CD14-positive monocyte (primary cell): ENCODE measurements around the gene GNPTAB. TPM values are rescaled to one million over a fixed set of nuclear protein-coding genes. Genes with fewer than 3 reads are reported as not detected.
A peak's percentile ranks its signal among the peaks of the same experiment; 100 is the strongest.

ENCODE experiments used
- DNase-seq, 3 donors: peaks; one replicate each; pipeline ENCODE4 v3.0.0-alpha.2; 2011 to 2022
- H2AFZ ChIP-seq: 2 replicates; pipeline ENCODE4 v1.6.0; 2012; ENCODE audit warnings: mild to moderate bottlenecking, low read depth, low read length, inconsistent platforms; ENCODE audit not compliant: insufficient read depth, poor library complexity, severe bottlenecking
- H3K27ac ChIP-seq, 2 donors: 1 replicate in 1 of 2; 2 replicates in 1 of 2; pipeline ENCODE4 v1.5.1; 2012 to 2013; ENCODE audit warnings: low read length in 2 of 2, control low read depth in 1 of 2, inconsistent platforms in 1 of 2, low read depth in 1 of 2, mild to moderate bottlenecking in 1 of 2
- H3K27me3 ChIP-seq, 2 donors: one replicate each; pipeline versions ENCODE4 v1.6.0 to v1.6.1; 2011 to 2013; ENCODE audit warnings: low read length in 2 of 2; ENCODE audit not compliant: control insufficient read depth in 2 of 2, insufficient read depth in 2 of 2
- H3K36me3 ChIP-seq, 2 donors: replicated peaks in 1 of 2; 1 replicate in 1 of 2; 2 replicates in 1 of 2; pipeline versions ENCODE4 v1.5.1 to v1.6.1; 2012 to 2013; ENCODE audit warnings: low read length in 2 of 2, control low read depth in 1 of 2, inconsistent platforms in 1 of 2, mild to moderate bottlenecking in 1 of 2; ENCODE audit not compliant: insufficient read depth in 2 of 2, control insufficient read depth in 1 of 2
- H3K4me1 ChIP-seq, 2 donors: 1 replicate in 1 of 2; 2 replicates in 1 of 2; pipeline versions ENCODE4 v1.5.1 to v1.6.1; 2012 to 2013; ENCODE audit warnings: low read length in 2 of 2, control low read depth in 1 of 2, inconsistent platforms in 1 of 2, mild to moderate bottlenecking in 1 of 2, moderate library complexity in 1 of 2; ENCODE audit not compliant: insufficient read depth in 2 of 2, control insufficient read depth in 1 of 2
- H3K4me2 ChIP-seq: replicated peaks from 2 replicates; pipeline ENCODE3; 2012; ENCODE audit warnings: low read length, moderate library complexity, mild to moderate bottlenecking; ENCODE audit not compliant: poor library complexity, severe bottlenecking; ENCODE audit errors: extremely low read depth
- H3K4me3 ChIP-seq, 3 experiments: fragments of 200-600 bp in 1 of 3; sonication (generic) in 1 of 3; replicated peaks in 1 of 3; 1 replicate in 2 of 3; 2 replicates in 1 of 3; pipeline ENCODE4 v1.5.1; 2011 to 2013; ENCODE audit warnings: low read length in 3 of 3, mild to moderate bottlenecking in 3 of 3, control low read depth in 2 of 3, low read depth in 2 of 3, inconsistent platforms in 1 of 3, moderate library complexity in 1 of 3
- H3K79me2 ChIP-seq: 2 replicates; pipeline ENCODE4 v1.6.0; 2012; ENCODE audit warnings: mild to moderate bottlenecking, control low read depth, inconsistent platforms, low read length, moderate library complexity; ENCODE audit not compliant: insufficient read depth
- H3K9ac ChIP-seq: 2 replicates; pipeline ENCODE4 v1.6.0; 2017; ENCODE audit warnings: low read length, mild to moderate bottlenecking; ENCODE audit not compliant: insufficient read depth, poor library complexity, severe bottlenecking
- H3K9me3 ChIP-seq, 2 donors: replicated peaks in 1 of 2; 1 replicate in 1 of 2; 2 replicates in 1 of 2; pipeline versions ENCODE4 v1.5.1 to v1.6.1; 2012 to 2013; ENCODE audit warnings: low read length in 2 of 2, control low read depth in 1 of 2; ENCODE audit not compliant: control insufficient read depth in 1 of 2, insufficient read depth in 1 of 2
- H4K20me1 ChIP-seq: 2 replicates; pipeline ENCODE4 v1.6.0; 2012; ENCODE audit warnings: mild to moderate bottlenecking, low read length, control low read depth, moderate library complexity; ENCODE audit not compliant: insufficient read depth
- H3K27ac Mint-ChIP-seq, 7 donors: one replicate each; pipeline ENCODE4 v1.8.0; 2020; ENCODE audit warnings: mild to moderate bottlenecking in 7 of 7, mixed read lengths in 7 of 7, moderate library complexity in 6 of 7, inconsistent platforms in 2 of 7
- H3K27me3 Mint-ChIP-seq, 3 donors: one replicate each; pipeline ENCODE4 v1.8.0; 2021 to 2022; ENCODE audit warnings: low read depth in 3 of 3, mild to moderate bottlenecking in 3 of 3, mixed read lengths in 3 of 3, moderate library complexity in 3 of 3, inconsistent platforms in 1 of 3
- H3K36me3 Mint-ChIP-seq, 2 donors: one replicate each; pipeline ENCODE4 v1.8.0; 2020; ENCODE audit warnings: mixed read lengths in 2 of 2, inconsistent platforms in 1 of 2, mild to moderate bottlenecking in 1 of 2
- H3K4me1 Mint-ChIP-seq: one replicate; pipeline ENCODE4 v1.8.0; 2020; ENCODE audit warnings: mild to moderate bottlenecking, mixed read lengths
- H3K4me3 Mint-ChIP-seq, 2 donors: one replicate each; pipeline ENCODE4 v1.8.0; 2020; ENCODE audit warnings: mild to moderate bottlenecking in 2 of 2, mixed read lengths in 2 of 2, moderate library complexity in 1 of 2
- H3K9me3 Mint-ChIP-seq, 7 donors: one replicate each; pipeline ENCODE4 v1.8.0; 2020 to 2022; ENCODE audit warnings: mixed read lengths in 7 of 7, mild to moderate bottlenecking in 6 of 7, moderate library complexity in 6 of 7, inconsistent platforms in 2 of 7
- CTCF ChIP-seq: fragments of 200-600 bp; IDR thresholded peaks from one replicate; pipeline ENCODE4 v1.8.0; 2022; ENCODE audit warnings: antibody characterized with exemption, mild to moderate bottlenecking
- WGBS: methylation state at CpG from one replicate; pipeline ENCODE4 v1.1.5; 2013; ENCODE audit warnings: missing lambda C conversion rate; ENCODE audit not compliant: insufficient coverage; 5-methylcytosine and 5-hydroxymethylcytosine counted together
- intact Hi-C, 2 donors: fragments of 100-400 bp; cut with micrococcal nuclease; formaldehyde crosslinking; loops; one replicate each; pipeline versions ENCODE4 v1.15.0 to v1.15.1; 2023
- polyA plus RNA-seq, 3 donors: library from polyadenylated mRNA; depleted of rRNA in 1 of 3; unstranded in 2 of 3; stranded (reverse) in 1 of 3; fragments of 300-500 nt in 2 of 3; fragments of >200 nt in 1 of 3; fragmentation: Illumina TruSeq in 2 of 3; gene quantifications; 1 replicate in 2 of 3; 2 replicates in 1 of 3; pipeline ENCODE4 v1.2.3, GENCODE V29; 2012 to 2021

The GNPTAB gene
- polyA plus RNA-seq, 3 donors, result 14.4 to 29.1 (median 24.1) TPM

GRCh38 chr12:101767537-101767936, 63.2 kb downstream of the GNPTAB start:
- Histone ChIP-seq H3K27me3 (no peaks in the 10 kb centered on the region), H3K4me3 (no peak overlapping the region), H3K27ac (no peak overlapping the region), H3K9ac (no peak overlapping the region), H3K4me1 (peaks cover 35 to 37% of the 10 kb centered on the region in 2 donors), H2AFZ (no peak overlapping the region), H3K36me3 (peaks cover 45 to 66% of the 10 kb centered on the region in 2 donors), H3K79me2 (no peaks in the 10 kb centered on the region), H3K9me3 (no peaks in the 10 kb centered on the region), H3K4me2 (no peak overlapping the region), H4K20me1 (no peaks in the 10 kb centered on the region)
- DNase-seq, result no peak
- Mint-ChIP-seq H3K4me3 (no peak overlapping the region), H3K4me1 (peaks cover 35% of the 10 kb centered on the region), H3K27ac (peak overlapping the region in 1 of 7 donors; percentile 35), H3K27me3 (no peaks in the 10 kb centered on the region), H3K9me3 (no peaks in the 10 kb centered on the region), H3K36me3 (peaks cover 53 to 56% of the 10 kb centered on the region in 2 donors)
- no peak for TF ChIP-seq CTCF
- WGBS, result no CpG with 5 or more reads among the region's 1 CpG
- intact Hi-C loops, result no loop called here

GRCh38 chr12:101764051-101764792, 66.5 kb downstream of the GNPTAB start:
- Histone ChIP-seq H2AFZ (no peak overlapping the region), H3K4me3 (no peak overlapping the region), H3K9ac (no peak overlapping the region), H3K36me3 (peaks cover 40 to 77% of the 10 kb centered on the region in 2 donors), H3K4me1 (peaks cover 32 to 36% of the 10 kb centered on the region in 2 donors), H3K9me3 (no peaks in the 10 kb centered on the region), H4K20me1 (no peaks in the 10 kb centered on the region), H3K27me3 (no peaks in the 10 kb centered on the region), H3K27ac (peak overlapping the region in 1 of 2 donors; percentile 68), H3K4me2 (no peak overlapping the region), H3K79me2 (no peaks in the 10 kb centered on the region)
- H3K36me3 Mint-ChIP-seq, result peaks cover 46 to 54% of the 10 kb centered on the region in 2 donors
- no peak for TF ChIP-seq CTCF
- H3K27me3 Mint-ChIP-seq, result no peaks in the 10 kb centered on the region
- H3K9me3 Mint-ChIP-seq, result no peaks in the 10 kb centered on the region
- H3K27ac Mint-ChIP-seq, result peak overlapping the region in 4 of 7 donors; percentile 46 to 89 (median 81)
- peaks cover 28% of the 10 kb centered on the region for H3K4me1 Mint-ChIP-seq
- DNase-seq, result no peak
- WGBS, result no CpG with 5 or more reads among the region's 5 CpGs
- intact Hi-C loops, result no loop called here
- no peak overlapping the region for H3K4me3 Mint-ChIP-seq
